Measurements from ENCODE around the gene ASPSCR1. TPM values are rescaled to one million over a fixed set of nuclear protein-coding genes. Genes with fewer than 3 reads are reported as not detected.

The ASPSCR1 gene
- total and polyA plus RNA-seq, 2 of the 8 experiments (the other 6 are each of a cell fraction or from before 2014, with no cell fraction given) = 33.3 to 43.7 TPM

GRCh38 chr17:82020572-82021106, 43.2 kb downstream of the ASPSCR1 start (continued):
- TF ChIP-seq CTBP2 (IDR thresholded peaks at IDR 0.05; ENCODE audit: borderline replicate concordance, insufficient read depth, insufficient read length, low read length) (no peak), CEBPB (IDR thresholded peaks at IDR 0.05; ENCODE audit: low read depth, low read length) (no peak), CHD7 (IDR thresholded peaks at IDR 0.05; ENCODE audit: insufficient replicate concordance, low read length) (no peak), EP300 (IDR thresholded peaks at IDR 0.05; ENCODE audit: borderline replicate concordance in 1 of 2, low read depth in 2 of 2, low read length in 2 of 2) (no peak), JUND (IDR thresholded peaks at IDR 0.05; ENCODE audit: low read length) (no peak), POLR2A (IDR thresholded peaks at IDR 0.05; ENCODE audit: control extremely low read depth in 1 of 2, low read depth in 2 of 2, low read length in 2 of 2) (no peak), SUZ12 (IDR thresholded peaks at IDR 0.05; ENCODE audit: low read length) (no peak)
